ENCODE data around the gene SUMO2.

- no peak for TF ChIP-seq CTCF (IDR thresholded peaks at IDR 0.05; ENCODE audit: low read length)
- TF ChIP-seq EZH2 (IDR thresholded peaks at IDR 0.05; ENCODE audit: borderline replicate concordance, low read length), result no peak
Measured at GRCh38 chr17:75125984-75126383, 56.8 kb downstream of the SUMO2 start.

Measured in OCI-LY1 (cell line).